GM21576 (cell line): ENCODE results near the gene NRN1L.
A peak's percentile ranks its signal among the peaks of the same experiment; 100 is the strongest.
"Not testable (repeated sequence)": the region's sequence is repeated elsewhere in the genome, so short reads cannot be mapped to it uniquely, and the experiment has no call there.

Experiments used
- ATAC-seq: cut with Tn5 transposase; IDR thresholded peaks from one replicate; pipeline ENCODE4 v1.9.1; 2021; ENCODE audit warnings: mild to moderate bottlenecking, moderate library complexity; ENCODE audit not compliant: unreplicated experiment

Gene NRN1L

DNA sequence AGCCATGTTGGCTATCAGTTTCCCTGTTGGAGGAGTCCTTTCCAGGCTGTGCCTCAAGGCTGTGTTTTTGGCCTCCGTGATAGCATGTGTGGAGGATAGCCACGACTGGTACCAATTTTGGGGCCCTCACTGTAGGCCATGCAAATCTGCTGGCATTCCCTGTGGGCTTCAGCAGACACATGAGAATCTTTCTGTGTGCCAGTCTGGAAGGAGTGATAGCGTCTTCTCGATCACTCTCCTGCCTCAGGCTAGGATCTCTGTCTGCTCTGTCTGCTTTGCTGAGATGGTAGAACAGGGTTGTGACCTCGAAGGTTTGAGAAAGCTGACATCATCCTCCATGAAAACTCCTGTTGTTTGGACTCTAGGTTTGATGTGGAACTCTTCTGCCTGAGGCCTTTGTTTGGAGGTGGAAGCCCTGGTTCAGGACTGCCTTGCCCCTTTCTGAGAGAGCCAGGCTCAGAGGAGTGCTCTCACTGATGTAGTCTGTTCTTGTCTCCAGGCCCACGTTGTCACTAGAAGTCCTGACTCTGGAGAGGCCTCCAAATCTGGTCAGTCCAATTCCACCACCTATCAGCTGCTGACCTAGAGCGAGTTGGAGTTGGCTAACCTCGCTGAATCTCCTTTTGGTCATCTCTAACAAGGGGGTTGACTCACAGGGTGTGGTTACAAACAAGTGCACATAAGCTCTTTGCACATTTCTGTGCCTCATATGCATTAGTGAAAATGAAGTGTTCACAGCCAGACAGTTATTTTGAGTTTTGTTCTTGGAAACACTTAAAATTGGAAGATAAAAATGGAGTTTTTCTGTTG, 23.9 kb upstream of the NRN1L start:
- no peak for ATAC-seq

DNA sequence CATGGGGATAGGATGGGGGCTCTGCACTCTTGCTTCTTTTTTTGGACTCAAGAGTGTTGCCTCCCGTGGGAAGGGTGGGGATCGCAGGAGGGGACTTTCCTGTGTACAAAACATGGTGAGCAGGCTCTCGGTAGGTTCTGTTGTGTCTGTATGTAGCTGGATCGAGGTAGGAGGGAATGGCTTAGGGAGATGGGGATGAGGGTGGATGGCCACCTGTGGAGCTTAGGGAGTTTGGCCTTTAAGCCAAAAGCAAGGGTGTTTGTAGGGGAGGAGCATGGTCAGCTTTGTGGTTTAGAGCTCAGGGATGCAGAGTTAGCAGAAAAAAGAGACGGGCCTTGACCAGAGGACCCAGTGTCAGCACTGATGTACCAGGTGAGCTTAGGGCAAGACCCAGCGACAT, 22.8 kb upstream of the NRN1L start:
- ATAC-seq = no peak

DNA sequence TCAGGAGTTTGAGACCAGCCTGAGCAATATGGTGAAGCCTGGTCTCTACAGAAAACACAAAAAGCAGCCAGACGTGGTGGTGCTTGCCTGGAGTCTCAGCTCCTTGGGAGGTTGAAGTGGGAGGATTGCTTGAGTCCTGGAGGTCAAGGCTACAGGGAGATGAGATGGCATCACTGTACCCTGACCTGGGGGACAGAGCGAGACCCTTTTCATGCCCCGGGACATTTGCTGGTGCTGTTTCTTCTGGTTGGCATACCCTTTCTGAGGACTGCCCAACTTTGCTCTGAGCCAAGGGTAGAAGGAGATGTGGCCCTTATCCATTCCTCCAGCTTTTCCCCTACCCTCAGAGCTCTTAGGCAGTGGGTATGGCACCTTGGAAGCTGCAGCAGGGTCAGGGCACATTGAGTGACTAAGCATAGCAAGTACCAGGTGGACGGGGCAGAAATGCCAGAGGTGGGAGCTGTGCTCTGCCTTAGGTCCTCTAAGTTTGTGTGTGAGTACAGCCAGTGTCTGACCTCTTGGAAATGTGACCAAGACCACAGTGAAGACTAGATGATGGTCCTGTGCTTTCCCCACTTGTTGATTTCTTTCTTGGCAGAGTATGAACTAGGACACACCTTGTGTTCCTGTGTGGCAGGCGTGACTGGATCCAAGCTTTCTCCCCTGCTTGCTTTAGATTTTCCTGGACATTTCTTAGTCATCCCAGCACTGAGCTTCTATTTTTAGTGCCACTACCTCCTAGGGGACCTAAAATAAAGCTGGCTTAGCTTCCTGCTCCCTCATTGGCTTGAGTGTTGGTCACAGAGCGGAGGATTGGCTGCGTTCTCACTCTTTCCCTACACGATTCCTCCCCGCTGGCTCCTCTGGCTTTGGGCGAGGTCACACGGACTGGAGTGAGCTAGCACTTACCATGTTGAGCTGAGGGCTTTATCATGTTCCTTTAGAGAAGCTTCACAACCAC, 21.8 kb upstream of the NRN1L start:
- no peak for ATAC-seq

DNA sequence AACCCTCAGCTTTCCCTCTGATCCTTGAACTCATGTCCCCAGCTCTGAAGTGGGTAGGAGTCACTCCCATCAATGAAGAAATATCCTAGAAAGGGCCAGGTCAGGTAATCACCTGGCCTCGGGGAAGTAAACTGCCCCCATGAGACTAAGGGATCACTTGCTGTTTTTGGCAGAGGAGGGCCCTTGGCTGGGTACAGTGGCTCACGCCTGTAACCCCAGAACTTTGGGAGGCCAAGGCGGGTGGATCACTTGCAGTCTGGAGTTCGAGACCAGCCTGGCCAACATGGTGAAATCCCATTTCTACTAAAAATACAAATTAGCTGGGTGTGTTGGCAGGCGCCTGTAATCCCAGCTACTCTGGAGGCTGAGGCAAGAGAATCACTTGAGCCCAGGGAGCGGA, 20.6 kb upstream of the NRN1L start:
- ATAC-seq = not testable (repeated sequence)

DNA sequence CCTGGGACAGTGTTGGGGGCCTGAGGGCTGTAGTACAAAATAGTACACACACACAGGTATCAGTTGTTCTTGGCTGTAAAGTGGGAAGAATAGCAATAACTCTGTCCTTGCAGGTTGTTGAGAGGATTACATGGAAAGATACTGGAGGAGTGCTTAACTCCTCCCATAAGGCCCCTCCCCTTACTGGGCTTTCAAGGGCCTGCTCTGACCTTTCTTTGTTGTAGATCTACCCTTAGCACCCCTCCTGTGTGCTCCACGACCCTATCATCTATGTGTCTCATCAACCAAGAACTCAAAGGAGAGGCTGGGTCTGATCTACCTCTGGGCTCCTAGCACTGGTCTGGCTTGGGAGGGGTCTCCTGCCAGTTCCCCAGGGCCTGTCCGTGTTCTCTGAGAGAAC, 20.1 kb upstream of the NRN1L start:
- no peak for ATAC-seq

DNA sequence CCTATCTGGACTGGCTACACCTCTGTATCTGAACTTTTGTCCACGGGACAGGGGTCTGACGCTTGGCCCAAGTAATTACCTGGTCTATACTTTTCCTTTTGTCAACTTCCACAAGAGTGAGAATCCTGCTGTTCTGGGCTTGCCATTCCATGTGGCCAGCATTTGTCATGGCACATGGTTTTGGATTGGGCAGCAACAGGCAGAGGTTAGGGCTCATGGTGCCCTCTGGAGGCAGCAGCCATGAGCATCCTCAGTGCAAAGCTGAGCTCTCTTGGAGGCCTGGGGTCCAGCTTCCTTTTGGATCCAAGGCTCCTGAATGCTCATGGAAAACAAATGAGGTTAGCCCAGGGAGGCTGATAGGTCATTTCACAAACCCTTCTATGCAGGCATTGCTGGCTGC, 19.4 kb upstream of the NRN1L start:
- no peak for ATAC-seq

DNA sequence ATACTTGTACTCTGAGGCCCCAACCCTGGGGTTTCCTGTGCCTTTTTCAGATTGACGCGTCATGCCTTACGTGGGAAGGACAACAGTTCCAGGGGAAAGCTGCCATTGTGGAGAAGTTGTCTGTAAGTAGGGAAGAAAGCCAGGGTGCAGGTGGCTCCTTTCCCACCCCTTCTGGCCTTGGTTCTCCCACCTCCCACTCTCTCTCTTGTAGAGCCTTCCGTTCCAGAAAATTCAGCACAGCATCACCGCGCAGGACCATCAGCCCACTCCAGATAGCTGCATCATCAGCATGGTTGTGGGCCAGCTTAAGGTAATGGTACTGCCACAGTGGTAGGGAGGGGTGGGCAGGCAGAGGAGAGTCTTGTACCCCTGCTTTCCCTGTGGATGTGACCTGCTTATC, 16.4 kb upstream of the NRN1L start:
- ATAC-seq = no peak

DNA sequence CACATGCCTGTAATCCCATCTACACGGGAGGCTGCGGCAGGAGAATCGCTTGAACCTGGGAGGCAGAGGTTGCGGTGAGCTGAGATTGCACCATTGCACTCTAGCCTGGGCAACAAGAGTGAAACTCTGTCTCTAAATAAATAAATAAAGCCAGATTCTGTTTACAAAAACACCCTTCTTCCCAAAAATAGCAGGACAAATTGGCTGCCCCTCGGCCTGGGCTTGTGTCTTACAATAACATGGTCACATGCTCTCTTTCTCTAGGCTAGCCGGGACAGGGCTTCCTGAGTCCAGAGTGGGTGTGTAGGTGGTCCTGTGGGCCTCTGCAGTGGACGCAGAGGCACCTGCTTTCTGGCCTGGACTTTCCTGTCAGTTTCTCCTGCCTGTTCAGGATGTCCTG, 15.0 kb upstream of the NRN1L start:
- no peak for ATAC-seq

DNA sequence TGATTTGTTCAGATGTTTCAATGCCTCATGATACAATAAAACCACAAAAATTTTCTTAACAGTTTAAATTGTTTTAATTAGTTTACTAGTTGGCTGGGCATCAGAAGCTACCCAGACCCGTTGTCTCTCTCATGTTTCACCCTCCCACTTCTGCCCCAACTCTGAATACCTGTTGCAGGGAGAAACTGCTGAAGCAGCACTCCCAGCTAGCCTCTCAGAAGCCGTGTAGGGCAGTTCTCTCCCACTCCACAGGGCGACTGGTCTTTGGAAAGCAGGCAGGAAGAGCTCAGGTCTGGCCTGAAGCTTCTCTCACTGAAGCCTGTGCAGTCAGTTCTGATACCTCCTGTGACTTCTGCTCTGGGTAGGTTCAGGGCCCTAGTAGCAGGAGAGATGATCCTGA, 13.4 kb upstream of the NRN1L start:
- no peak for ATAC-seq

DNA sequence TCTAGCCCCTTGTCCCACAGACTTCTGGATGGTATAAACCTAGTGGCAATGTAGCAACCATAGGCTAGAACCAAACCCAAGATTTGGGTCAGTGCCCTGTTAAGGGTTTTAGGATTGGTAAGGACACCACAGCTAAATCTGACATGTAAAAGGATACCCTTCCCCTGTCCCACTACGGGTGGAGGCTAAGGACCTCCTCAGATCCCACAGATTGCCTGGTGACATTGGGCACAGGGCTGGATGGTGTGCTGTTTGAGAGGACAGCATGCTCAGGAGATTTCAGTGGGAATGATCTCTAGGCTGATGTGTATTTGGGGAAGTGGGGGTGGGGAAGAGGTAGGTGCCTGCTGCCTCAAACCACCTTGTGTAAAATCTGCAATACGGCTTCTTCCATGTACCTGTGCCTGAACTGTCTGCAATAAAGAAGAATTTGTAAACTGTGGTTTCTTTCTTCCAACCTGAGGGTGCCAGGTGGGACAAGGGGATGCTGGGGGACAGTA, 12.5 kb upstream of the NRN1L start:
- no peak for ATAC-seq

DNA sequence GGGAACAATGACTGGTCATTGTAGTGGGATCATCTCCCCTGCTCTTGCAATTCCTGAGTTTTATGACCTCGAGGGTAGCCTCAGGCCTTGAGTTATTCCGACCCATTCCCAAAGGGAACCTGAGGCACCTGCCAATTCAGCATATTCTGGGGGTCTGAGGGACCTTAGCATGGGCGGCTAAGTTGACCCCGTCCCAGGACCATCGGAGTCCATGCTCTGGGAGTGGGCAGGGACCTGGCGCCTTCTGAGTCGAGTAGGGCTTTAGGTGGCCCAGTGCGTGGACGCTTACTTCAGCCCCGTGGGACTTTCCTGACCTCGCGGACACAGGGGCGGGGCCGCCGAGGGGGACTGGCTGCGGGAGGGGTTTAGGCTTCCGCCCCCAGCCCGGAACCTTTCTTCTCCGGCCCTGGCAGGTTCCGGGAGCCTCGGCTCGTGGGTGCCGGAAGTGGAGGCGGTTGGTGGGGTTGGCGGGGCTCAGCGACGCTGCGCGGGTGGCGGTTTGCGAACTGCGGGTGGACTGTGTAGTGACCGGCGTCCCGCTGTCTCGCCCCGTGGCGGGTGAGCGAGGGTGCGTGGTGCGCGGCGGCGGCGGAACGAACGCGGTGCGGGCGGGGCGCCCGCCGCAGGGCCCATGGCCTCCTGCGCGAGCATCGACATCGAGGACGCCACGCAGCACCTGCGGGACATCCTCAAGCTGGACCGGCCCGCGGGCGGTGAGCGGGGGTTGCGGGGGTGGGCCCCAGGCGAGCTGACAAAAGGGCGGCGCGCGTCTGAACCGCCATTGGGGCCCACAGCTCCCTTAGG, 11.9 kb upstream of the NRN1L start, which contains the start of gene EDC4:
Gene EDC4, plus strand, starts transcription at position 422 of the 804 bp plus-strand sequence. Its CDS starts 210 bp downstream, at position 632.
- peak; percentile 61 for ATAC-seq

DNA sequence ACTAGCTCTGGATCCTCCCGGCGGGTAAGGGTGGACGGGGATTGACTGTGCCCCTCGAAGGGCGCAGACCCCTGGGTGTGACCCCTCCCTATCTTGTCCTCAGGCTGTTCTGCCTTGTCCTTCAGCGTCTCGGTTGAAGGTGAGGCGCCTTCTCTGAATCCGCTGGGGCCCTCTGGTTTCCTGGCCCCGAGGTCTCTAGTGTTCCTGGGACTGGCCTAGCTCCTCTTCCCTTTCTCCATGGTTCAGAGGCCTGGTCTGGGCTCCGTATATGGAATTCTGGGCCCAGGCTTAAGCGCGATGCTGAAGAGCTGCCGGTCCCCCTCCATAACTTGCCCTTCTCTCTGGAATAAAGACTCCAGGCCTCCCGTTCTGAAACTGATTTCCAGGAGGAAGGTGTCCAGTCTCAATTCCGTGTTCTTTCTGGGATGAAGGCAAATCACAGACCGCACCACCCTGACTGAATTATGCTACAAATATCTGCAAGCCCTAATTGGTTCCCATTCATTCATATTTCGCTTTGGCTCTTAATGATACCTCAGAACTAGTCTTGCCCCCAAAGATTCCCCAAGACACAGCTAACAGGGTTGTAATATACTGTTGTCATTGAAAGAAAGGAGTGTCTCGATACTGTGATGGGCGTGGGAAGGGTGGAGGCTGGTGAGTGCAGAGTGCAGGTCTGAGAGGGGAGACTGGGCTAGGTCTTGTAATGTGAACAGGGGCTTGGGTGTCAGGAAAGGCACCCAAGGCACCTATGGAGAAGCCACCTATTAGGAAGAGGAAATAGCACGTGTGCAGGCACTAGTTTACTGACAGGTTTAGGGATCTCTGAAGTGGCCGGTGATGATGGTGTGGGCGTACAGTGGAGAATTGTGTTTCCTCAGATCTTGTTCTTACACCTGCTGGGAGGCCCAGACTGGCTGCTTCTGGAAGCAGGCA, 11.0 kb upstream of the NRN1L start:
- ATAC-seq = no peak

DNA sequence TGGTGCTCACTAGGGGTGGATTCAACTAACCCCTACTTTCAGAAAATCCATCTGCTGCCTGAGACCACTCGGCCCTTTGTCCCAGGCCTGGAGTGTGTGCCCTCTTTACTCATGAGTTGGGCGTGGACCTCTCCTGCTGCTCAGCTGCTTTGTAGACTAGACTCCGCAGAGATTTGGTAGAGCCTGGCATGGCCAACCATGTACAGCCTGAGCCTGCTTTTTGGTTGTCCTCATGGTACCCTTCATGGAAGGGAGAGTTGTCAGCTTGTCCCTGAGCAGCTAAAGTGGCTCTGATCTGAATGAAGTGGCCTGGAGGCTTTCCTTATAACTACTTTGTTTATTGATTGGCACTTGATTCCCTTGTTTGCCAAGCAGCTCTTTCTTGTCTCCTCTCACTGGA, 10.3 kb upstream of the NRN1L start:
- ATAC-seq = no peak

DNA sequence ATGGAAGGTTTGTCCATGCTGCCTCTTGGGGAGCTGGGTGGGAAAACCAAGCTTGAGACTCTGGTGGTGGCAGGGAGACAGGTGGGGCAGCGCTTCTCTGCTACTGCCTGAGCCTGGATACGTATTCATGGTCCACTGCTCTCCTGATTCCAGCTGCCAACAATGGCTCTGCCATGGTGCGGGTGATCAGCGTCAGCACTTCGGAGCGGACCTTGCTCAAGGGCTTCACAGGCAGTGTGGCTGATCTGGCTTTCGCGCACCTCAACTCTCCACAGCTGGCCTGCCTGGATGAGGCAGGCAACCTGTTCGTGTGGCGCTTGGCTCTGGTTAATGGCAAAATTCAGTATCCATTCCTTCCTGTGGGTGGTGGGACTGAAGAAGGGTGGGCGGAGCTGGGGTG, 7.6 kb upstream of the NRN1L start:
- ATAC-seq = no peak

DNA sequence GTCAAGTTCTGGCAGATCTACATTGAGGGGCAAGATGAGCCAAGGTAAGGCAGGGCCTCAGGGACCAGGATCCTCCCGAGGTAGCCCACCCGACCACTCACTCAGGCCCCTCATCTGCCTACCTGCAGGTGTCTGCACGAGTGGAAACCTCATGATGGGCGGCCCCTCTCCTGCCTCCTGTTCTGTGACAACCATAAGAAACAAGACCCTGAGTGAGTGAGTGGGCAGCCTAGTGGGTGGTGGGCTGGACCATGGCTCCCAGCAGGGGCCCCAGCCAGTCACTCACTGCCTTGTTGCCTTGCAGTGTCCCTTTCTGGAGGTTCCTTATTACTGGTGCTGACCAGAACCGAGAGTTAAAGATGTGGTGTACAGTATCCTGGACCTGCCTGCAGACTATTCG, 6.5 kb upstream of the NRN1L start:
- ATAC-seq = no peak

DNA sequence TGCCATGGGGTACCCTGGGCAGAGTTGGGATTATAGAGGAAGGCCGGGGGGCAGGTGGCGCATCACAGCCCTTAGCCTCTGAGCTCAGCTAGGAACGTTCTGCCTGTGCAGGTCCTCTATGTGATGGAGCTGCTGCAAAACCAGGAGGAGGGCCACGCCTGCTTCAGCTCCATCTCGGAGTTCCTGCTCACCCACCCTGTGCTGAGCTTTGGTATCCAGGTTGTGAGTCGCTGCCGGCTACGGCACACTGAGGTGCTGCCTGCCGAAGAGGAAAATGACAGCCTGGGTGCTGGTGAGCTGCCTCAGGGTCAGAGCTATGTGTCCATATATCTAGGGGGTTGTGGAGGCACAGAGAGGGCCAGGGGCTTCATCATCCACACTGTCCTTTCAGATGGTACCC, 5.8 kb upstream of the NRN1L start:
- ATAC-seq = no peak

DNA sequence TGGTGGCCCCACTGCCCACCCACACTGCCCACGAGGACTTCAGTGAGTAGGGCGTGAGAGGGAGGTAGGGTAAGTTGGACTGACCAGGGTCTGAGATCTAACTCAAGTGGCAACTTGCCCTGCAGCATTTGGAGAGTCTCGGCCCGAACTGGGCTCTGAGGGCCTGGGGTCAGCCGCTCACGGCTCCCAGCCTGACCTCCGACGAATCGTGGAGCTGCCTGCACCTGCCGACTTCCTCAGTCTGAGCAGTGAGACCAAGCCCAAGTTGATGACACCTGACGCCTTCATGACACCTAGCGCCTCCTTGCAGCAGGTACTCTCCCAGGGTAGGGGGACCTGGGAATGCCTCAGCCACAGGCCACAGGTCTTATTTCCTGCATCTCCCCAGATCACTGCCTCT, 5.2 kb upstream of the NRN1L start:
- no peak for ATAC-seq

DNA sequence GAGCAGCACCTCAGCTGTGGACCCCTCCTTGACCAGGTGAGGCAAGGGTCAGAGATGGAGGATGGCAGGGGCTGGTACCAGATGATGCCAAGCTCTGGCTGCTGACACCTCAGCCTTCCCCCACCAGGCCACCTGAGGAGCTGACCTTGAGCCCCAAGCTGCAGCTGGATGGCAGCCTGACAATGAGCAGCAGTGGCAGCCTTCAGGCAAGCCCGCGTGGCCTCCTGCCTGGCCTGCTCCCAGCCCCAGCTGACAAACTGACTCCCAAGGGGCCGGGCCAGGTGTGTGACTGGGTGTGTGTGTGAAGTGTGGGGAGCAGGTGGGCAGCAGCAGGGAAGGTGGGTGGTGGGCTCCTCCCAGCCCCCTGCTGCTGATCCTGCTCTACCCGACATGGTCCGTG, 4.7 kb upstream of the NRN1L start:
- no peak for ATAC-seq

DNA sequence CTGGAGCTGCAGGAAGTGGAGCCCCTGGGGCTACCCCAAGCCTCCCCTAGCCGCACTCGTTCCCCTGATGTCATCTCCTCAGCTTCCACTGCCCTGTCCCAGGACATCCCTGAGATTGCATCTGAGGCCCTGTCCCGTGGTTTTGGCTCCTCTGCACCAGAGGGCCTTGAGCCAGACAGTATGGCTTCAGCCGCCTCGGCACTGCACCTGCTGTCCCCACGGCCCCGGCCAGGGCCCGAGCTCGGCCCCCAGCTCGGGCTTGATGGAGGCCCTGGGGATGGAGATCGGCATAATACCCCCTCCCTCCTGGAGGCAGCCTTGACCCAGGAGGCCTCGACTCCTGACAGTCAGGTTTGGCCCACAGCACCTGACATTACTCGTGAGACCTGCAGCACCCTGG, 4.1 kb upstream of the NRN1L start:
- ATAC-seq = no peak

DNA sequence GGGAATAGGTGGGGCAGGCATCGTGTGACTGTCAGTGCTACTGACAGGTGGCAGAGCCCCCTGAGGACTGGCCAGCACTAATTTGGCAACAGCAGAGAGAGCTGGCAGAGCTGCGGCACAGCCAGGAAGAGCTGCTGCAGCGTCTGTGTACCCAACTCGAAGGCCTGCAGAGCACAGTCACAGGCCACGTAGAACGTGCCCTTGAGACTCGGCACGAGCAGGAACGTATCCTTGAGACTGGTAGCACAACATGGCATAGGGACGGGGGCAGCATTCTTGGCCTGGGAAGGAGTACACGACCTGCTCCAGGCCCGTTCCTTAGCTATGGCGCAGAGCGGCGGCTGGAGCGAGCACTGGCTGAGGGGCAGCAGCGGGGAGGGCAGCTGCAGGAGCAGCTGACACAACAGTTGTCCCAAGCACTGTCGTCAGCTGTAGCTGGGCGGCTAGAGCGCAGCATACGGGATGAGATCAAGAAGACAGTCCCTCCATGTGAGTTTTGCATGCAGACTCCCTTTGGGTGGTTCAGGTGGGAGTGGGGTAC, 3.0 kb upstream of the NRN1L start:
- no peak for ATAC-seq
